ENCODE results near the gene DNAH8.

DNA sequence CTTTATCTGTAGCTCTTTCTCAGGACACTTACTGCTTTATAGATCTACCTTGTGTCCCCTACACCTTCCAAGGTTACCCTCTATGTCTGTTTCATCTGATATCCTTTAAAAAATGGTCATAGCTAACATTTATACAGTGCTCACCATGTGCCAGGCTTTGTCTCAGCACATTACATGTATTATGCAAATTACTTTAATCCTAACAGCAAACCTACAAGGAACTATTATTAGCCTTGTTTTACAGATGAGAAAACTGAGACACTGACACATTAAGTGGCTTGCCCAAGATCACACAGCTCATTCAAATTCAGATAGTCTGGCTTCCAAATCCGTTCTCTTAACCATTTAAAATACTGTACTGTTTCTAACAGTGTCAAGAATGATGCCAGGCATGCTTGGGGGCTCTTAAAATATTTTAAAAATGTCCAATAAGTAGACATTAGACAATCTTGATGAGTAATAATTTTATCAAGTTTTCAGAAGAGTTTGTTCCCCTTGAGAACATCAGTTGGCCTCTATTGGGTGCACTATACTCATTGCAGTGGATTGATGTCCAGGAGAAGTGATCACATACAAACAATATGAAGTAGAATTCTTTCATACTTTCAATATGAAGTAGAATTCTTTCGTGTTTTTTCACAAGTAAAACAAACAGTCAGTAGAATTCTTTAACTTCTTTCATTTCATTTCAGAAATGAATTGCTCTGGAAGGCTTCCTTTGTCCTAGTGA, 69.6 kb downstream of the DNAH8 start:
- TF ChIP-seq, protein P1, sequence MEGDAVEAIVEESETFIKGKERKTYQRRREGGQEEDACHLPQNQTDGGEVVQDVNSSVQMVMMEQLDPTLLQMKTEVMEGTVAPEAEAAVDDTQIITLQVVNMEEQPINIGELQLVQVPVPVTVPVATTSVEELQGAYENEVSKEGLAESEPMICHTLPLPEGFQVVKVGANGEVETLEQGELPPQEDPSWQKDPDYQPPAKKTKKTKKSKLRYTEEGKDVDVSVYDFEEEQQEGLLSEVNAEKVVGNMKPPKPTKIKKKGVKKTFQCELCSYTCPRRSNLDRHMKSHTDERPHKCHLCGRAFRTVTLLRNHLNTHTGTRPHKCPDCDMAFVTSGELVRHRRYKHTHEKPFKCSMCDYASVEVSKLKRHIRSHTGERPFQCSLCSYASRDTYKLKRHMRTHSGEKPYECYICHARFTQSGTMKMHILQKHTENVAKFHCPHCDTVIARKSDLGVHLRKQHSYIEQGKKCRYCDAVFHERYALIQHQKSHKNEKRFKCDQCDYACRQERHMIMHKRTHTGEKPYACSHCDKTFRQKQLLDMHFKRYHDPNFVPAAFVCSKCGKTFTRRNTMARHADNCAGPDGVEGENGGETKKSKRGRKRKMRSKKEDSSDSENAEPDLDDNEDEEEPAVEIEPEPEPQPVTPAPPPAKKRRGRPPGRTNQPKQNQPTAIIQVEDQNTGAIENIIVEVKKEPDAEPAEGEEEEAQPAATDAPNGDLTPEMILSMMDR (IDR thresholded peaks at IDR 0.05 in 4 of 5, conservative IDR thresholded peaks at IDR 0.05 in 1 of 5) = no peak
- TF ChIP-seq POLR2A (IDR thresholded peaks at IDR 0.05) = no peak

Measured in gastrocnemius medialis (tissue), 4 donors.